K562 (cell line): Measurements from ENCODE around the gene GTPBP2. TPM values are rescaled to one million over a fixed set of nuclear protein-coding genes. Genes with fewer than 3 reads are reported as not detected.

Source experiments
- CREB1 ChIP-seq, 2 experiments: sonication (generic) in 1 of 2; formaldehyde crosslinking in 1 of 2; IDR thresholded peaks; 2 replicates each; pipeline versions ENCODE4 v1.6.1 to v1.8.0; 2012 to 2022; ENCODE audit warnings: inconsistent platforms in 1 of 2, mild to moderate bottlenecking in 1 of 2, missing genetic modification reagents in 1 of 2, moderate library complexity in 1 of 2
- CTBP1 ChIP-seq: fragments of 450-650 bp; IDR thresholded peaks from 2 replicates; pipeline ENCODE4 v1.6.1; 2016; ENCODE audit warnings: borderline replicate concordance
- E2F3 ChIP-seq: fragments of 250-450 bp; sonication (Bioruptor Pico); IDR thresholded peaks from 2 replicates; pipeline ENCODE4 v1.4.0; 2020; ENCODE audit warnings: mild to moderate bottlenecking
- EWSR1 ChIP-seq: fragments of 450-650 bp; IDR thresholded peaks from 2 replicates; pipeline ENCODE4 v1.6.1; 2018; ENCODE audit warnings: borderline replicate concordance, mild to moderate bottlenecking, low read depth, moderate library complexity; ENCODE audit not compliant: partially characterized antibody
- HDAC6 ChIP-seq: IDR thresholded peaks from 2 replicates; pipeline ENCODE4 v1.6.1; 2012; ENCODE audit warnings: low read depth, mild to moderate bottlenecking, control low read depth, inconsistent platforms, low read length, moderate library complexity
- HNRNPL ChIP-seq: fragments of 200-400 bp; formaldehyde crosslinking; IDR thresholded peaks from 2 replicates; pipeline ENCODE4 v1.6.1; 2017; ENCODE audit warnings: low read depth, mild to moderate bottlenecking, low read length
- MECOM ChIP-seq: fragments of 250-450 bp; sonication (Bioruptor Pico); IDR thresholded peaks from 2 replicates; pipeline ENCODE4 v1.8.0; 2022; ENCODE audit warnings: inconsistent platforms
- MEIS2 ChIP-seq: fragments of 450-650 bp; IDR thresholded peaks from 2 replicates; pipeline ENCODE4 v1.6.1; 2014; ENCODE audit warnings: mild to moderate bottlenecking; ENCODE audit not compliant: partially characterized antibody
- MYNN ChIP-seq, 2 experiments: sonication (generic); formaldehyde crosslinking in 1 of 2; IDR thresholded peaks; 2 replicates each; pipeline versions ENCODE4 v1.5.0 to v1.6.1; 2016 to 2020; ENCODE audit warnings: antibody characterized with exemption in 1 of 2, missing genetic modification reagents in 1 of 2
- NFATC3 ChIP-seq: fragments of 450-650 bp; IDR thresholded peaks from 2 replicates; pipeline ENCODE4 v1.6.1; 2017; ENCODE audit warnings: mild to moderate bottlenecking
- NR4A1 ChIP-seq, 2 experiments: fragments of 250-450 bp in 1 of 2; fragments of 450-650 bp in 1 of 2; sonication (Bioruptor Pico) in 1 of 2; IDR thresholded peaks; 2 replicates each; pipeline versions ENCODE4 v1.4.0 to v1.6.1; 2016 to 2020; ENCODE audit warnings: mild to moderate bottlenecking in 2 of 2, missing compliant biosample characterization in 1 of 2, missing genetic modification characterization in 1 of 2, moderate library complexity in 1 of 2
- POLR2A ChIP-seq: fragments of 450-650 bp; conservative IDR thresholded peaks from 2 replicates; pipeline ENCODE4 v1.6.1; 2016
- POLR2H ChIP-seq: IDR thresholded peaks from 2 replicates; pipeline ENCODE4 v1.6.1; 2016; ENCODE audit warnings: missing genetic modification characterization, low read depth, mild to moderate bottlenecking, control low read depth, missing compliant biosample characterization, moderate library complexity
- POU5F1 ChIP-seq: fragments of 150-350 bp; IDR thresholded peaks from 2 replicates; pipeline ENCODE4 v1.6.1; 2014; ENCODE audit warnings: borderline replicate concordance, low read length, low read depth, mild to moderate bottlenecking; ENCODE audit not compliant: partially characterized antibody
- PTBP1 ChIP-seq: fragments of 200-400 bp; formaldehyde crosslinking; IDR thresholded peaks from 2 replicates; pipeline ENCODE4 v1.6.1; 2017; ENCODE audit warnings: low read depth, low read length
- RBM15 ChIP-seq: fragments of 200-400 bp; formaldehyde crosslinking; IDR thresholded peaks from 2 replicates; pipeline ENCODE4 v1.6.1; 2018; ENCODE audit warnings: mild to moderate bottlenecking, low read length, moderate library complexity; ENCODE audit not compliant: insufficient read depth
- SIN3B ChIP-seq: fragments of 450-650 bp; IDR thresholded peaks from 2 replicates; pipeline ENCODE4 v1.6.1; 2017; ENCODE audit warnings: low read depth, mild to moderate bottlenecking, moderate library complexity
- TSC22D4 ChIP-seq: fragments of 450-650 bp; IDR thresholded peaks from 2 replicates; pipeline ENCODE4 v1.6.1; 2016; ENCODE audit warnings: missing genetic modification characterization, missing biosample characterization, control low read depth
- ZNF23 ChIP-seq: fragments of 250-450 bp; sonication (Bioruptor Pico); IDR thresholded peaks from 2 replicates; pipeline ENCODE4 v1.4.0; 2020; ENCODE audit warnings: mild to moderate bottlenecking
- ZNF274 ChIP-seq: IDR thresholded peaks from 2 replicates; pipeline ENCODE4 v1.6.1; 2011; ENCODE audit warnings: low read depth, mild to moderate bottlenecking, low read length, moderate library complexity, borderline replicate concordance
- ZNF316 ChIP-seq: fragments of 450-650 bp; IDR thresholded peaks from 2 replicates; pipeline ENCODE4 v1.6.1; 2016
- ZNF444 ChIP-seq: fragments of 250-450 bp; sonication (Bioruptor Pico); IDR thresholded peaks from 2 replicates; pipeline ENCODE4 v1.4.0; 2020; ENCODE audit warnings: mild to moderate bottlenecking, moderate library complexity
- polyA plus RNA-seq, 8 experiments: library from polyadenylated mRNA; depleted of rRNA in 4 of 8; stranded (reverse) in 5 of 8; unstranded in 3 of 8; fragments of >200 nt; fragmentation: Nextera tagmentation in 2 of 8; fragmentation: Illumina TruSeq in 1 of 8; extraction: Ambion mirVana in 2 of 8; extraction: Trizol in 1 of 8; gene quantifications; 2 replicates each; pipeline versions ENCODE4 v1.2.1 to v1.2.3, GENCODE V29; 2011 to 2014; ENCODE audit warnings: inconsistent platforms in 1 of 8, missing spikeins in 1 of 8
- total RNA-seq, 7 experiments: library from RNA; depleted of rRNA in 6 of 7; stranded (reverse); fragments of >200 nt in 6 of 7; fragmentation: Illumina TruSeq in 2 of 7; extraction: Trizol in 2 of 7; gene quantifications; 2 replicates each; pipeline versions ENCODE4 v1.2.1 to v1.2.3, GENCODE V29; 2011 to 2021; ENCODE audit warnings: low replicate concordance in 1 of 7
- TF ChIP-seq, protein P1 (sequence below): fragments of 450-650 bp; IDR thresholded peaks from one replicate; pipeline ENCODE4 v1.6.1; 2018; ENCODE audit warnings: mild to moderate bottlenecking, moderate library complexity; ENCODE audit not compliant: partially characterized antibody
- TF ChIP-seq, protein P2 (sequence below), 2 experiments: fragments of 250-450 bp in 1 of 2; fragments of 450-650 bp in 1 of 2; sonication (Bioruptor Pico) in 1 of 2; IDR thresholded peaks; 2 replicates each; pipeline versions ENCODE4 v1.6.1 to v1.8.0; 2016 to 2021; ENCODE audit warnings: mild to moderate bottlenecking in 2 of 2, moderate library complexity in 2 of 2, missing compliant biosample characterization in 1 of 2, missing genetic modification characterization in 1 of 2

GTPBP2 gene
- total and polyA plus RNA-seq, 9 of the 15 experiments (the other 6 are each of a cell fraction or from before 2014, with no cell fraction given) = 48.4 to 196 (median 111) TPM

DNA sequence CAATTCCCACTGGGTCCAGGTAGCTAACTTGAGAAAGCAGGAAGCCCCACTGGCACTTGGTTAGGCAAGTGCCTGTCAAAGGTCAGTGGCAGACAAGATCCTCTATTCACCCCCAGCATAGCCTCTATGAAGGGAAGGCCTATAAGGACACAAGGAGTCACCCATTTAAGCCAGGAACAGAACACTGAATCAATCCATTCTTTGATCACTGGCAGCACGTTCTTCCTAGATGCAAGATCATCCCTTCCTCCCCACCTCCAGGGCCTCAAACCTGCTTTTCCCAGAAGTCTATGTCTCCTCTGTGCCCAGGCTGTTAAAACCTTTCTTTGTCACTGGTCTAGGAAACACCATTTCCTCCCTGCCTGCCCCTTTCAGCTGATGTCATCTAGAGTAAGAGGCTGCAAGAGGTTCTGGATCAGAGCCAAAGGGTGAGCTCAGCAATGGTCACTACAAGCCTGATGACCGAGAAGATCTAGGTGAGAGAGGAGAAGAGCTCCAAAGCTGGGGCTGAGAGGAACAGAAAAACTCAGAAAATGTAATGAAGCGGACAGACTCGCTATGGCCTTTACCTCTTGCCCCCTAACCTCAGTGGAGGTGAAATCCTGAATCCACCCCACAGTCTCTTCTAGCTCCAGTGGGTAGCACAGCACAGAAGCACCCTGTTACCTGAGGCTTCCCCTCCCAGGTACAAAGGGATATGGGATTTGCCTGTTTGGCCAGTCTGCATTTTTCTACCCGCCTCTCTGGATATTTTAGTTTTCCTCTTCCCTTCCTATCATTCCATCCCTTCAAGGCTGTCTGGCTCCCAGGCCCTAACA lies 1.8 kb downstream of the GTPBP2 start (continued):
- TF ChIP-seq, protein P1, sequence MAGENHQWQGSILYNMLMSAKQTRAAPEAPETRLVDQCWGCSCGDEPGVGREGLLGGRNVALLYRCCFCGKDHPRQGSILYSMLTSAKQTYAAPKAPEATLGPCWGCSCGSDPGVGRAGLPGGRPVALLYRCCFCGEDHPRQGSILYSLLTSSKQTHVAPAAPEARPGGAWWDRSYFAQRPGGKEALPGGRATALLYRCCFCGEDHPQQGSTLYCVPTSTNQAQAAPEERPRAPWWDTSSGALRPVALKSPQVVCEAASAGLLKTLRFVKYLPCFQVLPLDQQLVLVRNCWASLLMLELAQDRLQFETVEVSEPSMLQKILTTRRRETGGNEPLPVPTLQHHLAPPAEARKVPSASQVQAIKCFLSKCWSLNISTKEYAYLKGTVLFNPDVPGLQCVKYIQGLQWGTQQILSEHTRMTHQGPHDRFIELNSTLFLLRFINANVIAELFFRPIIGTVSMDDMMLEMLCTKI = no peak
- TF ChIP-seq HDAC6 (no peak), RBM15 (no peak), ZNF274 (no peak), MECOM (CRISPR knock-in tag) (0 out of 2 replicates have a peak, but pooled peaks have one; percentile 11), ZNF23 (CRISPR knock-in tag) (peak; percentile 49), POU5F1 (no peak), POLR2H (tag) (no peak), EWSR1 (no peak), E2F3 (CRISPR knock-in tag) (peak; percentile 89), MYNN (IDR thresholded peaks at IDR 0.05) (peak; percentile 53; the same call in 1 of the 2 replicates), MYNN (CRISPR knock-in tag; IDR thresholded peaks at IDR 0.05) (no peak), MEIS2 (peak; percentile 14), PTBP1 (no peak), CREB1 (IDR thresholded peaks at IDR 0.05) (peak; percentile 84), CREB1 (CRISPR knock-in tag; IDR thresholded peaks at IDR 0.05) (no peak), TSC22D4 (tag) (no peak), ZNF444 (CRISPR knock-in tag) (0 out of 2 replicates have a peak, but pooled peaks have one; percentile 4), POLR2A (peak; percentile 81), HNRNPL (no peak), NR4A1 (CRISPR knock-in tag; IDR thresholded peaks at IDR 0.05) (no peak), NR4A1 (tag; IDR thresholded peaks at IDR 0.05) (peak; percentile 96), SIN3B (no peak), NFATC3 (peak; percentile 77; the same call in 1 of the 2 replicates), ZNF316 (peak; percentile 43; the same call in 1 of the 2 replicates), CTBP1 (peak; percentile 55; the same call in 1 of the 2 replicates)
- TF ChIP-seq, protein P2, sequence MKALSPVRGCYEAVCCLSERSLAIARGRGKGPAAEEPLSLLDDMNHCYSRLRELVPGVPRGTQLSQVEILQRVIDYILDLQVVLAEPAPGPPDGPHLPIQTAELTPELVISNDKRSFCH (CRISPR knock-in tag; IDR thresholded peaks at IDR 0.05) = peak; percentile 65; the same call in 1 of the 2 replicates
- TF ChIP-seq, protein P2 (tag; IDR thresholded peaks at IDR 0.05) = peak; percentile 95
